HG02870 (cell line): Measurements from ENCODE around the gene PREB.

Experiments
- ATAC-seq: cut with Tn5 transposase; IDR thresholded peaks from one replicate; pipeline ENCODE4 v1.9.1; 2021; ENCODE audit warnings: mild to moderate bottlenecking, moderate library complexity; ENCODE audit not compliant: unreplicated experiment

PREB gene

DNA sequence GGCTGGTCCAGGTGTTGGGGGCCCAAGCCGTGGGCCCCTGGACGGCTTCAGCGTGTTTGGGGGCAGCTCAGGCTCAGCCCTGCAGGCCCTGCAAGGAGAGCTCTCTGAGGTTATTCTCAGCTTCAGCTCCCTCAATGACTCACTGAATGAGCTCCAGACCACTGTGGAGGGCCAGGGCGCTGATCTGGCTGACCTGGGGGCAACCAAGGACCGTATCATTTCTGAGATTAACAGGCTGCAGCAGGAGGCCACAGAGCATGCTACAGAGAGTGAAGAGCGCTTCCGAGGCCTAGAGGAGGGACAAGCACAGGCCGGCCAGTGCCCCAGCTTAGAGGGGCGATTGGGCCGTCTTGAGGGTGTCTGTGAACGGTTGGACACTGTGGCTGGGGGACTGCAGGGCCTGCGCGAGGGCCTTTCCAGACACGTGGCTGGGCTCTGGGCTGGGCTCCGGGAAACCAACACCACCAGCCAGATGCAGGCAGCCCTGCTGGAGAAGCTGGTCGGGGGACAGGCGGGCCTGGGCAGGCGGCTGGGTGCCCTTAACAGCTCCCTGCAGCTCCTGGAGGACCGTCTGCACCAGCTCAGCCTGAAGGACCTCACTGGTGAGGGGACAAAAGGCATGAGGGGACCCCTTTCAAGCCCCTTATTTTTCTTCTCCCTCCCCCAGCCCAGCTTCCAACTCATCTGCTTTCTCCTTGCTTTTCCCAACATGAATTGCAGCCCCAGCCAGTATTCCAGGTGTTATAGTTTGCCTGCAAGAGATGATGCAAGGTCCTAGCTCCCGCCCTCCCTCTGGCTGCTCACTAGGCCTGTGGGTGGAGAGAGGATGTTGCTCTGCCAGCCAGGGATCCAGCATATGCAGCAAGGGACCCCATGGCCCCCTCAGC is 50.8 kb downstream of the PREB start:
- no peak for ATAC-seq

DNA sequence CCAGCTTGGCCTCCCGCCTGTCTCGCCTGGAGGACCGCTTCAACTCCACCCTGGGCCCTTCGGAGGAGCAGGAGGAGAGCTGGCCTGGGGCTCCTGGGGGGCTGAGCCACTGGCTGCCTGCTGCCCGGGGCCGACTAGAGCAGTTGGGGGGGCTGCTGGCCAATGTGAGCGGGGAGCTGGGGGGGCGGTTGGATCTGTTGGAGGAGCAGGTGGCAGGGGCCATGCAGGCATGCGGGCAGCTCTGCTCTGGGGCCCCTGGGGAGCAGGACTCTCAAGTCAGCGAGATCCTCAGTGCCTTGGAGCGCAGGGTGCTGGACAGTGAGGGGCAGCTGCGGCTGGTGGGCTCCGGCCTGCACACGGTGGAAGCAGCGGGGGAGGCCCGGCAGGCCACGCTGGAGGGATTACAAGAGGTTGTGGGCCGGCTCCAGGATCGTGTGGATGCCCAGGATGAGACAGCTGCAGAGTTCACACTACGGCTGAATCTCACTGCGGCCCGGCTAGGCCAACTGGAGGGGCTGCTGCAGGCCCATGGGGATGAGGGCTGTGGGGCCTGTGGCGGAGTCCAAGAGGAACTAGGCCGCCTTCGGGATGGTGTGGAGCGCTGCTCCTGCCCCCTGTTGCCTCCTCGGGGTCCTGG is 51.5 kb downstream of the PREB start:
- ATAC-seq = no peak

GRCh38 chr2:27081984-27082772 is 52.3 kb downstream of the PREB start:
- ATAC-seq = no peak
